ENCODE data around the gene RASD1.

RASD1 gene

DNA sequence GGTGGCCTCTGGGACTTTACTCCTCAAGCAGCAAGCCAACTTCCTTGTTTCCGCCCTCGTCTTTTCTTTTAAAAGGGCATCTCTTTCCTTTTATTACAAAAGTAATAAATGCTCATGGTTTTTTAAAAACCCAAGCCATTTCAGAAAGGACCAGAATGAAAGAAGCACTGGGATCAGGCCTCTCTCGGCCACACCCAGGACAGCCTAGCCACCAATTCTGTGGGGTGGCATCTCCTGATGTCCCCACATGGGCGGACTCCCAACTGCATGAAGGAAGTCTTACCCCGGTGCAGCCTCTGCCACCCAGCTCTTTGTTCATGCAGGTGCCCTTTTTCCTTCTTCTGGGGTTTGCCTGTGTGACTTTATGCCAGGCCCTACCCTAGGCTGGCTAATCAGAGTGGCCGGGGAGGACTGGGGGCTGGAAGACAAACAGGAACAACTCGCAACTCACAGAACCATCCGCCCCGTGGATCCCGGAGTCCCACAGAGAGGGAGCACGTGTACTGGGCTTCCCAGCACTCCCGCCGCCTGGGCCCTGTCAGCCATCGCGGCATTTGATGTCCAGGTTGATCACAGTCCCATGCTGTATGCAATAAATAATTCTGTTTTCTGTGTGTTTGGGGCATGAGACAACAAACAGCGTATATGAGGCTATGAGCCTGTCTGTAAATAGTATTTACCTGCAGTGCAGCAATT, 2.6 kb upstream of the RASD1 start:
- H3K9ac ChIP-seq (ENCODE audit: low read length): no peak overlapping the region

GRCh38 chr17:17497845-17498520, 1.8 kb upstream of the RASD1 start:
- H3K4me3 ChIP-seq (ENCODE audit: low read depth in 1 of 2, low read length in 2 of 2): no peak overlapping the region
- no peaks in the 10 kb centered on the region for H3K36me3 ChIP-seq (ENCODE audit: insufficient read depth, low read length)
- H3K27ac ChIP-seq (ENCODE audit: low read depth, low read length): no peak overlapping the region
- H3K27me3 ChIP-seq (ENCODE audit: control insufficient read depth in 1 of 2, insufficient read depth in 2 of 2, low read length in 2 of 2): peaks cover 0 to 10% of the 10 kb centered on the region in 2 donors
- no peak overlapping the region for H3K9ac ChIP-seq (ENCODE audit: low read length)
- peaks cover 6% of the 10 kb centered on the region for H3K4me1 ChIP-seq (ENCODE audit: insufficient read depth, low read length)
- no peaks in the 10 kb centered on the region for H3K9me3 ChIP-seq (ENCODE audit: low read length)

More for the DNA sequence above, 2.6 kb upstream of the RASD1 start:
- Histone ChIP-seq H3K27me3 (ENCODE audit: control insufficient read depth in 1 of 2, insufficient read depth in 2 of 2, low read length in 2 of 2) (peaks cover 0 to 10% of the 10 kb centered on the region in 2 donors), H3K27ac (ENCODE audit: low read depth, low read length) (no peak overlapping the region), H3K4me1 (ENCODE audit: insufficient read depth, low read length) (peaks cover 6% of the 10 kb centered on the region), H3K4me3 (ENCODE audit: low read depth in 1 of 2, low read length in 2 of 2) (no peak overlapping the region), H3K36me3 (ENCODE audit: insufficient read depth, low read length) (no peaks in the 10 kb centered on the region), H3K9me3 (ENCODE audit: low read length) (no peaks in the 10 kb centered on the region)

DNA sequence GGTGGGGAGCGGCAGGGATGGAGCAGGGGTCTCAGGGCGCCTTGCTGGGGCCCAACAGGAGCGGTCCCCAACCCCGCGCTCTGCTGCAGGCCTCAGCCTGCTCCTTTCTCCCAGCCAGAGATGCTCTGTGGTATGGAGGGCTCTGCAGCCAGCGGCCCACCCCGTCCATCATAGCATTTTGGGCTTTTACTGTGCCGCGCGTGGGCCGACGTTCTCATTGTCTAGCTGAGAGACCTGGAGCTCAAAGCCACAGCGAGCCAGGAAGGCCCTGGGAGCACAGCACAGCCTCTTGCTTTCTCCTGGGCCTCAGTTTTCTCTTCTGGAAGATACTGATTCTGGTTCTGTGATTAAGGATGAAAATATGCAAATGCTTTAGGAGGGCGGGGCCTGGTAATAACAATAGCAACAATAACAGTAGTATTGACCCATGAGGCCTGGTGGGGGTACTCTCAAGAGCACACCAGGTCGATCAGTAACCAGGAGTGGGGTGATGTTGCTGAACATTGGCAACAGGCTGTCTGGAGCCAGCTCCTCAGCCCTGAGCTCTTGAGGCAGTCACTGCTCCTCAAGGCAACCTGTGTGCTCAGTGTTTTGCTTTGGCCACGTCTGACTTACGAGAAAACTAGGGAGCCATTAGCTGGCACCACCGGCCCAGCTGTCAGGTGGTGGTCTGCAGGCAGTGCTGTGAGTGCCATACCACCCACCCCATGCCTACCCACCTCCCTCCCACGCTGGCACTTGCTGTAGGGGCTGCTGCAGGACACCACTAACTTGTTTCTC, 1.1 kb upstream of the RASD1 start:
- Histone ChIP-seq H3K27me3 (ENCODE audit: control insufficient read depth in 1 of 2, insufficient read depth in 2 of 2, low read length in 2 of 2) (peaks cover 0 to 10% of the 10 kb centered on the region in 2 donors), H3K9ac (ENCODE audit: low read length) (no peak overlapping the region), H3K27ac (ENCODE audit: low read depth, low read length) (no peak overlapping the region), H3K4me3 (ENCODE audit: low read depth in 1 of 2, low read length in 2 of 2) (no peak overlapping the region), H3K4me1 (ENCODE audit: insufficient read depth, low read length) (peaks cover 6% of the 10 kb centered on the region), H3K9me3 (ENCODE audit: low read length) (no peaks in the 10 kb centered on the region), H3K36me3 (ENCODE audit: insufficient read depth, low read length) (peaks cover 4% of the 10 kb centered on the region)

- no peak overlapping the region for H3K9ac ChIP-seq (ENCODE audit: low read length)
- H3K27ac ChIP-seq (ENCODE audit: low read depth, low read length): no peak overlapping the region
- no peaks in the 10 kb centered on the region for H3K9me3 ChIP-seq (ENCODE audit: low read length)
- H3K36me3 ChIP-seq (ENCODE audit: insufficient read depth, low read length): peaks cover 13% of the 10 kb centered on the region
- H3K27me3 ChIP-seq (ENCODE audit: control insufficient read depth in 1 of 2, insufficient read depth in 2 of 2, low read length in 2 of 2): peaks cover 0 to 10% of the 10 kb centered on the region in 2 donors
- peak overlapping the region; percentile 49 to 61 for H3K4me3 ChIP-seq (ENCODE audit: low read depth in 1 of 2, low read length in 2 of 2)
- H3K4me1 ChIP-seq (ENCODE audit: insufficient read depth, low read length): peaks cover 6% of the 10 kb centered on the region
Observed at GRCh38 chr17:17495536-17496188, 533 bp downstream of the RASD1 start.

DNA sequence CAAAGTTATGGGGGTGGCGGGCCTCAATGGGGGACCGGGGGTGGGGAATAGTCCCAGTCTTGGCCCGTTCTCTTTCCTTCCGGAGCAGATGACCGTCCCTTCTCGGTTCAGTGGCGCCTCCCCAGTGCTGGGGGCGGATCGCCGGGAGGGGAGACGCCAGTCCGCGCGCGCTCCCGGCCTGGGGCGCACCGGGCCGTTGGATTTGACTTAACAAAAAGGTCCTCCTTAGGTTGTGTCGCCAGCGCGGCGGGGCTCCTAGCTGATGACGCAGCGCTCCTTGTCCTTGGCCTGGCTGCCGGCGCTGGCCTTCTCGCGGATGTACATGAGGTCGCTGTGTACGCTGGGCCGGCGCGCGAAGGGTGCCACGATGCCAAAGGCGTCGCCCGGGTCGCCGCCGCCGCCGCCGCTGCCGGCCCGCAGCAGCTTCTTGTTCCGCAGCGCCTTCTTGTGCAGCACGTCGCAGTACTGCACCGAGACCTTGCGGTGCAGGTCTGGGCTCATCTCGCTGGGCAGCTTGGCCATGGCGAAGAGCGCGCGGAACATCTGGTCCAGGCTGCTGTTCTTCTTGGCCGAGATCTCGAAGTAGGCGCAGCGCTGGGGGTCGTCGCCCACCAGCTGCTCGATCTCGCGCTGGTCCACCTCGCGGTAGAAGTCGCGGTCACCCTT, 1.2 kb downstream of the RASD1 start:
- Histone ChIP-seq H3K27me3 (ENCODE audit: control insufficient read depth in 1 of 2, insufficient read depth in 2 of 2, low read length in 2 of 2) (peaks cover 0 to 10% of the 10 kb centered on the region in 2 donors), H3K36me3 (ENCODE audit: insufficient read depth, low read length) (peaks cover 13% of the 10 kb centered on the region), H3K4me3 (ENCODE audit: low read depth in 1 of 2, low read length in 2 of 2) (peak overlapping the region; percentile 16 to 61), H3K27ac (ENCODE audit: low read depth, low read length) (no peak overlapping the region), H3K9ac (ENCODE audit: low read length) (no peak overlapping the region), H3K9me3 (ENCODE audit: low read length) (no peaks in the 10 kb centered on the region), H3K4me1 (ENCODE audit: insufficient read depth, low read length) (peaks cover 6% of the 10 kb centered on the region)

DNA sequence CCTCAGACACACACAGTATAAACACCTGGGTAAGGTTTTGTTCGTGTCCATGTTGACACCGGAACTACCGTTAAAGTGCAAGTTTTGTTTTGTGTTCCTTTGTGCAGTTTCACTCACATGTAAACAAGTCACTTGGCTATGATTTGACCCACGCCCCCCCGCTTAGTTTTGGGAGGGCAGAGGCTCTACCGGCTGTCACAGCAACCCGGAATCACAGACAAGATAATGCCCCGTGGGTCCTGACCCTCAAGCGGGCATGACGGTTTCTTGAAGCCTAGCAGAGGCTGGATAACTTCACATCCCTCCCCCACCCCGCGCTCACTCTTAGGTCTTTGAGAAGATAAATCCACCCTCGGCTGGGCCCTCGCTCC, 1.7 kb downstream of the RASD1 start:
- peaks cover 13% of the 10 kb centered on the region for H3K36me3 ChIP-seq (ENCODE audit: insufficient read depth, low read length)
- peaks cover 6% of the 10 kb centered on the region for H3K4me1 ChIP-seq (ENCODE audit: insufficient read depth, low read length)
- peaks cover 0 to 10% of the 10 kb centered on the region in 2 donors for H3K27me3 ChIP-seq (ENCODE audit: control insufficient read depth in 1 of 2, insufficient read depth in 2 of 2, low read length in 2 of 2)
- H3K9ac ChIP-seq (ENCODE audit: low read length): no peak overlapping the region
- no peak overlapping the region for H3K27ac ChIP-seq (ENCODE audit: low read depth, low read length)
- peak overlapping the region; percentile 16 to 61 for H3K4me3 ChIP-seq (ENCODE audit: low read depth in 1 of 2, low read length in 2 of 2)
- no peaks in the 10 kb centered on the region for H3K9me3 ChIP-seq (ENCODE audit: low read length)

- Histone ChIP-seq H3K4me1 (ENCODE audit: insufficient read depth, low read length) (peaks cover 6% of the 10 kb centered on the region), H3K9me3 (ENCODE audit: low read length) (no peaks in the 10 kb centered on the region), H3K27ac (ENCODE audit: low read depth, low read length) (no peak overlapping the region), H3K9ac (ENCODE audit: low read length) (no peak overlapping the region), H3K36me3 (ENCODE audit: insufficient read depth, low read length) (peaks cover 13% of the 10 kb centered on the region), H3K27me3 (ENCODE audit: control insufficient read depth in 1 of 2, insufficient read depth in 2 of 2, low read length in 2 of 2) (peaks cover 0 to 10% of the 10 kb centered on the region in 2 donors), H3K4me3 (ENCODE audit: low read depth in 1 of 2, low read length in 2 of 2) (no peak overlapping the region)
Observed at GRCh38 chr17:17493986-17494466, 2.2 kb downstream of the RASD1 start.

GRCh38 chr17:17493249-17493985, 2.8 kb downstream of the RASD1 start:
- H3K4me1 ChIP-seq (ENCODE audit: insufficient read depth, low read length): peaks cover 6% of the 10 kb centered on the region
- peaks cover 13% of the 10 kb centered on the region for H3K36me3 ChIP-seq (ENCODE audit: insufficient read depth, low read length)
- peaks cover 0 to 10% of the 10 kb centered on the region in 2 donors for H3K27me3 ChIP-seq (ENCODE audit: control insufficient read depth in 1 of 2, insufficient read depth in 2 of 2, low read length in 2 of 2)
- no peak overlapping the region for H3K9ac ChIP-seq (ENCODE audit: low read length)
- no peak overlapping the region for H3K27ac ChIP-seq (ENCODE audit: low read depth, low read length)
- no peaks in the 10 kb centered on the region for H3K9me3 ChIP-seq (ENCODE audit: low read length)
- no peak overlapping the region for H3K4me3 ChIP-seq (ENCODE audit: low read depth in 1 of 2, low read length in 2 of 2)

- H3K9me3 ChIP-seq (ENCODE audit: low read length): no peaks in the 10 kb centered on the region
Observed at GRCh38 chr17:17492571-17492970, 3.6 kb downstream of the RASD1 start.

GRCh38 chr17:17492085-17492484, 4.1 kb downstream of the RASD1 start:
- Histone ChIP-seq H3K36me3 (ENCODE audit: insufficient read depth, low read length) (peaks cover 22% of the 10 kb centered on the region), H3K9me3 (ENCODE audit: low read length) (no peaks in the 10 kb centered on the region), H3K4me1 (ENCODE audit: insufficient read depth, low read length) (peaks cover 6% of the 10 kb centered on the region), H3K27me3 (ENCODE audit: control insufficient read depth in 1 of 2, insufficient read depth in 2 of 2, low read length in 2 of 2) (peaks cover 0 to 6% of the 10 kb centered on the region in 2 donors), H3K27ac (ENCODE audit: low read depth, low read length) (no peak overlapping the region), H3K9ac (ENCODE audit: low read length) (no peak overlapping the region), H3K4me3 (ENCODE audit: low read depth in 1 of 2, low read length in 2 of 2) (no peak overlapping the region)

More at GRCh38 chr17:17492571-17492970, 3.6 kb downstream of the RASD1 start:
- no peak overlapping the region for H3K27ac ChIP-seq (ENCODE audit: low read depth, low read length)
- H3K4me3 ChIP-seq (ENCODE audit: low read depth in 1 of 2, low read length in 2 of 2): no peak overlapping the region
- H3K27me3 ChIP-seq (ENCODE audit: control insufficient read depth in 1 of 2, insufficient read depth in 2 of 2, low read length in 2 of 2): peaks cover 0 to 10% of the 10 kb centered on the region in 2 donors
- H3K9ac ChIP-seq (ENCODE audit: low read length): no peak overlapping the region
- H3K4me1 ChIP-seq (ENCODE audit: insufficient read depth, low read length): peaks cover 6% of the 10 kb centered on the region
- H3K36me3 ChIP-seq (ENCODE audit: insufficient read depth, low read length): peaks cover 19% of the 10 kb centered on the region

Measured in muscle layer of colon (tissue), 2 donors.